Measurements from ENCODE around the gene STON2.

Gene STON2

DNA sequence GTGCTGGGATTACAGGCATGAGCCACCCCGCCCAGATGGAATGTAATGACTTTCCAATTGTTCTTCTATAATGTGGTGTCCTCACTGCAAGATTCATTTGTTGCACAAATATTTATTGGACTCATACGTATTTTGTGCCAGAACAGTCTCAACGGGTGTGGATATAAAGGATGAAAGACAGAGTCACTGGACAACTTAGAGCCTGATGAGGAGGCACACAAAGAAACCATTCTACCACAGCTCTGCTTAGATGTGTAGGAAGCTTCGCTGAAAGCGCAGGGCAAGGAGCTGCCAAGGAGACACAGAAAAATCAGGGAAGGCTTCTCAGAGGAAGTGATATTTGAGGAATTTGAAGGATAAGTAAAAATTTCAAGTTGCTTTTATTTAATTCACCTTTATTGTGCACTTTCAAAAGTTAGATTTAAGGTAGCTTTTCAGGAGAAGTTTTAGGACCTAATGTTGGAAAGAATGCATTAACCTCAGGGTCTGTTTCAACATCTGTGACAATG is 41.6 kb upstream of the STON2 start:
- ChIA-PET CTCF (interaction anchor here (1.8 kb wide), 1 partner anchor 12 kb away, joined by 7 read pairs; no protein-coding TSS in a partner anchor), POLR2A (no interaction called here)
- no peak for DNase-seq (ENCODE audit: low read depth, low spot score)
- H3K4me3 ChIP-seq (ENCODE audit: low read depth, low read length), result no peak overlapping the region
- TF ChIP-seq, protein P1, sequence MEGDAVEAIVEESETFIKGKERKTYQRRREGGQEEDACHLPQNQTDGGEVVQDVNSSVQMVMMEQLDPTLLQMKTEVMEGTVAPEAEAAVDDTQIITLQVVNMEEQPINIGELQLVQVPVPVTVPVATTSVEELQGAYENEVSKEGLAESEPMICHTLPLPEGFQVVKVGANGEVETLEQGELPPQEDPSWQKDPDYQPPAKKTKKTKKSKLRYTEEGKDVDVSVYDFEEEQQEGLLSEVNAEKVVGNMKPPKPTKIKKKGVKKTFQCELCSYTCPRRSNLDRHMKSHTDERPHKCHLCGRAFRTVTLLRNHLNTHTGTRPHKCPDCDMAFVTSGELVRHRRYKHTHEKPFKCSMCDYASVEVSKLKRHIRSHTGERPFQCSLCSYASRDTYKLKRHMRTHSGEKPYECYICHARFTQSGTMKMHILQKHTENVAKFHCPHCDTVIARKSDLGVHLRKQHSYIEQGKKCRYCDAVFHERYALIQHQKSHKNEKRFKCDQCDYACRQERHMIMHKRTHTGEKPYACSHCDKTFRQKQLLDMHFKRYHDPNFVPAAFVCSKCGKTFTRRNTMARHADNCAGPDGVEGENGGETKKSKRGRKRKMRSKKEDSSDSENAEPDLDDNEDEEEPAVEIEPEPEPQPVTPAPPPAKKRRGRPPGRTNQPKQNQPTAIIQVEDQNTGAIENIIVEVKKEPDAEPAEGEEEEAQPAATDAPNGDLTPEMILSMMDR (IDR thresholded peaks at IDR 0.05; ENCODE audit: insufficient read depth, low read length, missing control alignments), result no peak

DNA sequence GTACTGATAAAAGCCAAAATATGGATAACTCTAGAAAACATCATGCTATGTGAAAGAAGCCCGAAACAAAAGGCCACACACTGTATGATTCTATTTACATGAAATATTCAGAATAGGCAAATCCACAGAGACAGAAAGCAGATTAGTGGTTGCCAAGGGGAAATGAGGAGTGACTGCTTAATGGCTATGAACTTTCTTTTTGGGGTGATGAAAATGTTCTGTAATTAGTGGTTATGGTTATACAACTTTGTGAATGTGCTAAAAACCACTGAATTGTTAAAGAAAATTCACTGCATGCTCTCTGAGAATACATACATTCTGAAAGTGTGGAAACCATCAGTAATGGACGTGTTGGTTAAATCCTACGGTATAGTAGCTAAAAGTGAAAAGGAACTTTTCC is 39.9 kb upstream of the STON2 start:
- H3K4me3 ChIP-seq (ENCODE audit: low read depth, low read length), result no peak overlapping the region
- DNase-seq (ENCODE audit: low read depth, low spot score), result no peak
- ChIA-PET CTCF (interaction anchor here (1.4 to 1.8 kb wide), 2 partner anchors 13 to 15 kb away, joined by 5 to 6 read pairs; no protein-coding TSS in a partner anchor), POLR2A (no interaction called here)
- TF ChIP-seq, protein P1 (IDR thresholded peaks at IDR 0.05; ENCODE audit: insufficient read depth, low read length, missing control alignments), result no peak

- DNase-seq (ENCODE audit: low read depth, low spot score), result no peak
- POLR2A ChIA-PET, result no interaction called here
- no peak overlapping the region for H3K4me3 ChIP-seq (ENCODE audit: low read depth, low read length)
- CTCF ChIA-PET, result interaction anchor here (1.7 kb wide), 1 partner anchor 16 kb away, joined by 6 read pairs; no protein-coding TSS in a partner anchor
- TF ChIP-seq, protein P1 (IDR thresholded peaks at IDR 0.05; ENCODE audit: insufficient read depth, low read length, missing control alignments), result no peak
These were observed 37.1 kb upstream of the STON2 start for GRCh38 chr14:81437244-81437643.

GRCh38 chr14:81436296-81437138 is 36.4 kb upstream of the STON2 start:
- POLR2A ChIA-PET, result no interaction called here
- H3K4me3 ChIP-seq (ENCODE audit: low read depth, low read length), result peak overlapping the region; percentile 55
- CTCF ChIA-PET, result interaction anchor here (1.2 to 1.7 kb wide), 2 partner anchors 17 to 28 kb away, joined by 4 to 6 read pairs; no protein-coding TSS in a partner anchor
- TF ChIP-seq, protein P1 (IDR thresholded peaks at IDR 0.05; ENCODE audit: insufficient read depth, low read length, missing control alignments), result no peak
- DNase-seq (ENCODE audit: low read depth, low spot score), result no peak

DNA sequence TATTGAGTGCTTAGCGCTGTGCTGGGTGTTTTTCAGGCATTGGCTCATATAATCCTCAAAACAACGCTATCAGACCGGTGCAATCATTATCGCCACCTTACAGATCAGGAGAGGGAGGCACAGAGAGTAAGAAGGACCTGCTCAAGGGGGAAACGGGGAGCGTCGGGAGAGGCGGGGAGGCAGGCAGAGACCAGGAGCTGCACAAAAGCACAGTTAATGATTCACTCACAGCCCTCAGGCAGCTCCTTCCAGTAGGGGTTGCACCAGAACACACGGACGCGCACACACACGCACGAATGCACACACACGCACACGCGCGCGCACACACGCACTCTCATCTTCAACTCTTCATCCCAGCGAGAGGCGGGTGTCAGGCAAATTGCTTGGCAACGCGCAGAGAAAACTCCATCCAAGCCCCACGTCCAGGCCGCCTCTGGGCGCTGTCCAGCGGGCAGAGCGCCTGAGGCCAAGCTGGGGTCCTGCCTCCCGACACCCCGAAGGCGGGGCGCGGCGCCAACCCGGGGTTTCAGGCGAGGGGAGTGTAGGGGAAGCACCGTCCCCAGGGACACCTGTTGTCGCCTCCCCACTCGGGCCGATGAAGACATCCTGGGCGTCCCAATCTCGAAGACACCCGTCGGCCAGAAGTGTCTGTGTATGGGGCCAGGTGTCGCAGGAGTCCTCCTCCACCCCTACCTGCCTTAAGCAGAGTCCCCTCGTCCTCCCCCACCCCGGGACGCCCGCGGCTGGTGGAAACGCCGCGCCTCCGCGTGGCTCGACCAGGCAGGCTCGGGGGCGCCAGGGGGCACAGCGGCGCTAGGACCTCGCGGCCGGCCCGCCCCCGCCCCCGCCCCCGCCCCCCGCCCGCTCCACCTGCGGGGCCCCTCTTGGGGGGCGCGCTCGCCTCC is 35.5 kb upstream of the STON2 start:
- no peak for DNase-seq (ENCODE audit: low read depth, low spot score)
- TF ChIP-seq, protein P1 (IDR thresholded peaks at IDR 0.05; ENCODE audit: insufficient read depth, low read length, missing control alignments), result no peak
- ChIA-PET CTCF (interaction anchor here (0.6 to 1.7 kb wide), 4 partner anchors 18 to 166 kb away, joined by 3 to 6 read pairs (median 4); no protein-coding TSS in a partner anchor), POLR2A (no interaction called here)
- peak overlapping the region; percentile 55 for H3K4me3 ChIP-seq (ENCODE audit: low read depth, low read length)

Data from AG04449 (cell line).